DOHH2 (cell line): ENCODE results near the gene CHPF.

Experiments used
- H3F3A ChIP-seq: fragments of 200-600 bp; sonication (generic), shearing (Covaris generic); 2 replicates; pipeline ENCODE4 v1.6.0; 2016; ENCODE audit warnings: antibody characterized with exemption, mild to moderate bottlenecking; ENCODE audit not compliant: control insufficient read depth, insufficient read depth
- H3K27ac ChIP-seq: fragments of 200-600 bp; sonication (generic); 2 replicates; pipeline ENCODE4 v1.5.1; 2014; ENCODE audit warnings: low read depth, mild to moderate bottlenecking, low read length, moderate library complexity
- H3K27me3 ChIP-seq: fragments of 200-600 bp; sonication (generic); 2 replicates; pipeline ENCODE4 v1.6.1; 2014; ENCODE audit warnings: mild to moderate bottlenecking, low read length, mixed read lengths; ENCODE audit not compliant: control insufficient read depth
- H3K36me3 ChIP-seq: fragments of 200-600 bp; sonication (generic); 2 replicates; pipeline ENCODE4 v1.6.1; 2014; ENCODE audit warnings: mild to moderate bottlenecking, low read length, moderate library complexity, mixed read lengths; ENCODE audit not compliant: control insufficient read depth
- H3K4me1 ChIP-seq: fragments of 200-600 bp; sonication (generic); 2 replicates; pipeline ENCODE4 v1.6.1; 2014; ENCODE audit warnings: mild to moderate bottlenecking, low read length, mixed read lengths; ENCODE audit not compliant: control insufficient read depth
- H3K4me2 ChIP-seq: fragments of 200-600 bp; sonication (generic); 2 replicates; pipeline ENCODE4 v1.6.0; 2014; ENCODE audit warnings: mild to moderate bottlenecking, low read length, moderate library complexity
- H3K4me3 ChIP-seq: fragments of 200-600 bp; sonication (generic); 2 replicates; pipeline ENCODE4 v1.5.1; 2014; ENCODE audit warnings: mild to moderate bottlenecking, low read length, mixed read lengths
- H3K79me2 ChIP-seq: fragments of 200-600 bp; sonication (generic); 2 replicates; pipeline ENCODE4 v1.6.1; 2014; ENCODE audit warnings: mild to moderate bottlenecking, low read length, mixed read lengths; ENCODE audit not compliant: control insufficient read depth
- H3K9me2 ChIP-seq: fragments of 200-600 bp; sonication (generic); replicated peaks from 2 replicates; pipeline ENCODE4 v1.6.1; 2014; ENCODE audit warnings: mild to moderate bottlenecking, low read length, mixed read lengths; ENCODE audit not compliant: control insufficient read depth
- H3K9me3 ChIP-seq: fragments of 200-600 bp; sonication (generic); 2 replicates; pipeline ENCODE4 v1.6.1; 2014; ENCODE audit warnings: antibody characterized with exemption, low read length, mixed read lengths; ENCODE audit not compliant: control insufficient read depth, insufficient read depth
- H4K20me1 ChIP-seq: fragments of 200-600 bp; sonication (generic); 2 replicates; pipeline ENCODE4 v1.6.0; 2014; ENCODE audit warnings: low read depth, mild to moderate bottlenecking, antibody characterized with exemption, low read length, moderate library complexity; ENCODE audit not compliant: control insufficient read depth, insufficient read depth
- EZH2phosphoT487 ChIP-seq: fragments of 200-600 bp; sonication (generic); IDR thresholded peaks from 2 replicates; pipeline ENCODE4 v1.6.1; 2017; ENCODE audit warnings: borderline replicate concordance, mild to moderate bottlenecking, antibody characterized with exemption, low read length, moderate library complexity, mixed read lengths
- TF ChIP-seq, protein P1 (sequence below): fragments of 200-600 bp; sonication (generic); IDR thresholded peaks from one replicate; pipeline ENCODE4 v1.5.1; 2014; ENCODE audit warnings: antibody characterized with exemption, mild to moderate bottlenecking, low read depth, low read length; ENCODE audit not compliant: poor library complexity, severe bottlenecking

CHPF gene

DNA sequence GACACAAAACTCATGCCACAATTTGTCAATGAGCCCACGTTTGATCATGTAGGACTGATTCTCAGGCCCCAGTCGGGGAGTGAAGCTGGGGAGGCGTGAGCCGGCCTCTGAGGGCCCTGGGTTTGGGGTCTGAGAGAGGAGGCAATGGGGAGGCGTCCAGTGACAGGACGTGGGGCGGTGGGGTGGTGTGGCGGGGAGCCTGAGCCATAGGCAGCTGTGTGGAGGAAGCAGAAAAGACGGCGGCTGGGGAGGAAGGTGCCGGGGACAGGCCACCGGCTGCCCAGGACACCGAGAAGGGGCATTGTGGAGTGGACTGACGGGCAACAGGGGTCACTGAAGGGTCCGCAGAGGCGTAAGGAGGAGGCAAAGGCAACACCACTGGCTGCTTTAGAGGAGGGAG lies 7.2 kb downstream of the CHPF start:
- Histone ChIP-seq H3K4me2 (no peak overlapping the region), H3K9me2 (no peaks in the 10 kb centered on the region), H3K4me3 (no peak overlapping the region), H3K4me1 (peaks cover 3% of the 10 kb centered on the region; the same call in 1 of the 2 replicates), H4K20me1 (peaks cover 6% of the 10 kb centered on the region), H3K9me3 (no peaks in the 10 kb centered on the region), H3K27me3 (peaks cover 12% of the 10 kb centered on the region), H3K79me2 (no peaks in the 10 kb centered on the region), H3F3A (no peaks in the 10 kb centered on the region), H3K27ac (no peak overlapping the region), H3K36me3 (peaks cover 24% of the 10 kb centered on the region)
- TF ChIP-seq, protein P1, sequence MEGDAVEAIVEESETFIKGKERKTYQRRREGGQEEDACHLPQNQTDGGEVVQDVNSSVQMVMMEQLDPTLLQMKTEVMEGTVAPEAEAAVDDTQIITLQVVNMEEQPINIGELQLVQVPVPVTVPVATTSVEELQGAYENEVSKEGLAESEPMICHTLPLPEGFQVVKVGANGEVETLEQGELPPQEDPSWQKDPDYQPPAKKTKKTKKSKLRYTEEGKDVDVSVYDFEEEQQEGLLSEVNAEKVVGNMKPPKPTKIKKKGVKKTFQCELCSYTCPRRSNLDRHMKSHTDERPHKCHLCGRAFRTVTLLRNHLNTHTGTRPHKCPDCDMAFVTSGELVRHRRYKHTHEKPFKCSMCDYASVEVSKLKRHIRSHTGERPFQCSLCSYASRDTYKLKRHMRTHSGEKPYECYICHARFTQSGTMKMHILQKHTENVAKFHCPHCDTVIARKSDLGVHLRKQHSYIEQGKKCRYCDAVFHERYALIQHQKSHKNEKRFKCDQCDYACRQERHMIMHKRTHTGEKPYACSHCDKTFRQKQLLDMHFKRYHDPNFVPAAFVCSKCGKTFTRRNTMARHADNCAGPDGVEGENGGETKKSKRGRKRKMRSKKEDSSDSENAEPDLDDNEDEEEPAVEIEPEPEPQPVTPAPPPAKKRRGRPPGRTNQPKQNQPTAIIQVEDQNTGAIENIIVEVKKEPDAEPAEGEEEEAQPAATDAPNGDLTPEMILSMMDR = no peak
- no peak for TF ChIP-seq EZH2phosphoT487

DNA sequence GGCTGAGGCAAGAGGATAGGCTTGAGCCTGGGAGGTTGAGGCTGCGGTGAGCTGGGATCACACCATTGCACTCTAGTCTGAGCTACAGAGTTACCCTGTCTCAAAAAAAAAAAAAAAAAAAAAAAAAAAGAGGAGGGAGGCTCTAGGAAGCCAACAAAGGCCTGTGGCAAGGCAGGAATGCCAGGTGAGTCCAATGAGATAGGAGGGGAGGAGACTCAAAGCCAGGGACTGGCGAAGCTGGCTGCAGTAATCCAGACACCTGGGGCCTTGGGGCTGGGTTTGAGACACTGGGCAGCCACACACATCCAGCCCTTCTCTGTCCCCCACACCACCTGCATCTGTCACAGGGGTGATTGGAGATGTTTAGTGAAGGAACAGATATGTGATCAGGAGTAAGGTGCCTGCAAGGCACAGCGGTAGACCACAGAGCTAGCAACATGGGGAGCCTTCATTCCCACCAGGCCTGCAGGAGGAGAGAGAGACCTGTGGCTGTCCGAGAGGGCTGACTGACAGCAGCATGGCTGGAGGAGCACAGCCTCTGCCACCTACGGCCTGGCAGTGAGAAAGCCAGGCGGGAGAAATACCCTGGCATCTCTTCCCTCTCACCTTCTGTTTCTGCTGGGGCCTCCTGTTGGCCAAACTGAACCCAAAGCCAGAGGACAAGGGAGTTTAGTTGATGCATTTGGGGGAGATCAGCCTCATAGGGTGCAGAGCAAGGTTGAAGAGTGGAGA lies 9.5 kb downstream of the CHPF start:
- H3K36me3 ChIP-seq = peaks cover 2% of the 10 kb centered on the region; the same call in 1 of the 2 replicates
- no peaks in the 10 kb centered on the region for H3K4me1 ChIP-seq
- H3K27ac ChIP-seq = no peak overlapping the region
- H3K27me3 ChIP-seq = peaks cover 30% of the 10 kb centered on the region
- no peaks in the 10 kb centered on the region for H3F3A ChIP-seq
- no peaks in the 10 kb centered on the region for H3K9me2 ChIP-seq
- TF ChIP-seq, protein P1 = no peak
- no peak for TF ChIP-seq EZH2phosphoT487
- H3K4me2 ChIP-seq = no peak overlapping the region
- 0 out of 2 replicates have a peak, but pooled peaks cover 4% of the 10 kb centered on the region for H4K20me1 ChIP-seq
- no peak overlapping the region for H3K4me3 ChIP-seq
- H3K9me3 ChIP-seq = no peaks in the 10 kb centered on the region
- H3K79me2 ChIP-seq = no peaks in the 10 kb centered on the region

DNA sequence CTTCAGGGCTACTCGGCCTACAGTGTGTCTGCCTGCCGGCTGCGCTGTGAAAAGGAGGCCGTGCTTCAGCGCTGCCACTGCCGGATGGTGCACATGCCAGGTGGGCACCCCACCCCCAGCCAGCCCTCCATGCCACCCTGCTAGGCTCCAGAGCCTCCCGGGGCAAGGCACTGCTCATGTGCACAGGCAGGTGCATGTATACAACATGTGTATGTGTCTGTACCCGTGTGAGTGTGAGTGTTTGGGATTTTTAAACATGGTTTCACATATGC lies 11.3 kb downstream of the CHPF start:
- no peak overlapping the region for H3K4me3 ChIP-seq
- TF ChIP-seq EZH2phosphoT487 = no peak
- H3K9me2 ChIP-seq = no peaks in the 10 kb centered on the region
- no peaks in the 10 kb centered on the region for H3K36me3 ChIP-seq
- 0 out of 2 replicates have a peak, but pooled peaks cover 4% of the 10 kb centered on the region for H4K20me1 ChIP-seq
- no peaks in the 10 kb centered on the region for H3K4me1 ChIP-seq
- no peaks in the 10 kb centered on the region for H3K9me3 ChIP-seq
- peaks cover 44% of the 10 kb centered on the region for H3K27me3 ChIP-seq
- H3F3A ChIP-seq = no peaks in the 10 kb centered on the region
- no peak overlapping the region for H3K27ac ChIP-seq
- H3K79me2 ChIP-seq = no peaks in the 10 kb centered on the region
- H3K4me2 ChIP-seq = no peak overlapping the region

DNA sequence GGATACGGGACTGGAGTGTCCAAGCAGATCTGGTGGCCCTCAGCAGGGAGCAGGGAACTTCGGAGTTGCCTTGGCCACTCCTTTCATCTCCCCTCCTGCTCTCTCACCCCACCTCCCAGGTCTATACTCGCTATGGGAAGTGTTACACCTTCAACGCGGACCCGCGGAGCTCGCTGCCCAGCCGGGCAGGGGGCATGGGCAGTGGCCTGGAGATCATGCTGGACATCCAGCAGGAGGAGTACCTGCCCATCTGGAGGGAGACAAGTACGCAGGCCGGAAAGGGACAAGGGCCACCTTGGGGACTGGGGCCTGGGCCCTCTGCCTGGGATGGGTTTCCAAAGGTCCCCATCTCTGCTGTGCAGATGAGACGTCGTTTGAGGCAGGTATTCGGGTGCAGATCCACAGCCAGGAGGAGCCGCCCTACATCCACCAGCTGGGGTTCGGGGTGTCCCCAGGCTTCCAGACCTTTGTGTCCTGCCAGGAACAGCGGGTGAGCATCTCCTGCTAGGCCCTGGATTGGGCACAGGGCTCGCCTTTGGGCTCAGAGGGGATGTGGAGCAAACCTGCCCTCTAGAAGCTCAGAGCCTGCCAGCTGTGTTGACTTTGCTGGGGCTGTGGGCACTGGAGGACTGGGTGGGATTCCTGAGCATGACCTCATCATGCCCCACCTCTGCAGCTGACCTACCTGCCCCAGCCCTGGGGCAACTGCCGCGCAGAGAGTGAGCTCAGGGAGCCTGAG lies 11.8 kb downstream of the CHPF start:
- no peak overlapping the region for H3K4me2 ChIP-seq
- no peak for TF ChIP-seq EZH2phosphoT487
- TF ChIP-seq, protein P1 = no peak

More for the DNA sequence above, 11.8 kb downstream of the CHPF start:
- Histone ChIP-seq H4K20me1 (0 out of 2 replicates have a peak, but pooled peaks cover 4% of the 10 kb centered on the region), H3K9me3 (no peaks in the 10 kb centered on the region), H3K27ac (no peak overlapping the region), H3F3A (no peaks in the 10 kb centered on the region), H3K4me3 (no peak overlapping the region), H3K9me2 (no peaks in the 10 kb centered on the region), H3K79me2 (no peaks in the 10 kb centered on the region), H3K27me3 (peaks cover 49% of the 10 kb centered on the region), H3K36me3 (no peaks in the 10 kb centered on the region), H3K4me1 (no peaks in the 10 kb centered on the region)
